AG04449 (cell line): ENCODE results near the gene UIMC1.

ENCODE experiments used
- CTCF ChIA-PET: fragments of 350-600 bp; formaldehyde crosslinking; extraction: SDS; loops from one replicate; lab custom pipeline; 2021; ENCODE audit warnings: antibody characterized with exemption; lab: Yijun Ruan, JAX
- POLR2A ChIA-PET: fragments of 400-600, 350-600 bp; formaldehyde crosslinking; extraction: SDS; loops from one replicate; lab custom pipeline; 2020; ENCODE audit warnings: antibody characterized with exemption, inconsistent platforms; lab: Yijun Ruan, JAX
- DNase-seq: peaks from one replicate; pipeline ENCODE4 v3.0.0-alpha.2; 2010; ENCODE audit warnings: low read depth, low spot score
- H3K4me3 ChIP-seq: 2 replicates; pipeline ENCODE4 v1.5.1; 2011; ENCODE audit warnings: low read depth, mild to moderate bottlenecking, control low read depth, low read length
- CTCF ChIP-seq: IDR thresholded peaks from one replicate; pipeline ENCODE4 v1.5.1; 2011; ENCODE audit warnings: mild to moderate bottlenecking, moderate library complexity, low read length, control low read depth, inconsistent platforms; ENCODE audit not compliant: insufficient read depth; ENCODE audit errors: missing control alignments

Gene UIMC1

GRCh38 chr5:176889321-176890280, 117.0 kb downstream of the UIMC1 start:
- no peak for TF ChIP-seq CTCF
- CTCF ChIA-PET = no interaction called here
- H3K4me3 ChIP-seq = no peak overlapping the region
- no peak for DNase-seq
- POLR2A ChIA-PET = no interaction called here

- ChIA-PET POLR2A (no interaction called here), CTCF (no interaction called here)
- no peak for DNase-seq
- TF ChIP-seq CTCF = no peak
- H3K4me3 ChIP-seq = no peak overlapping the region
These were observed 117.8 kb downstream of the UIMC1 start for GRCh38 chr5:176888865-176889165.

- TF ChIP-seq CTCF = no peak
- POLR2A ChIA-PET = no interaction called here
- CTCF ChIA-PET = no interaction called here
- DNase-seq = no peak
- H3K4me3 ChIP-seq = no peak overlapping the region
These were observed 118.3 kb downstream of the UIMC1 start for GRCh38 chr5:176888016-176888864.

GRCh38 chr5:176887252-176887849, 119.2 kb downstream of the UIMC1 start:
- ChIA-PET CTCF (no interaction called here), POLR2A (no interaction called here)
- H3K4me3 ChIP-seq = no peak overlapping the region
- no peak for DNase-seq
- TF ChIP-seq CTCF = no peak

- no peak overlapping the region for H3K4me3 ChIP-seq
- DNase-seq = no peak
- TF ChIP-seq CTCF = no peak
- ChIA-PET POLR2A (no interaction called here), CTCF (interaction anchor here (0.8 to 1.1 kb wide), 2 partner anchors 9 to 13 kb away, joined by 3 read pairs; no protein-coding TSS in a partner anchor)
These were observed 120.0 kb downstream of the UIMC1 start for GRCh38 chr5:176886336-176887251.
